Small intestine (tissue), 7 donors: Measurements from ENCODE around the gene SRSF10. TPM values are rescaled to one million over a fixed set of nuclear protein-coding genes. Genes with fewer than 3 reads are reported as not detected.
A peak's percentile ranks its signal among the peaks of the same experiment; 100 is the strongest.

Source experiments
- DNase-seq, 2 donors: peaks; one replicate each; pipeline versions ENCODE4 v3.0.0 to v3.0.0-alpha.2; 2013
- FAIRE-seq: peaks from 2 replicates; lab custom pipeline; 2012; peaks lifted over from hg19 to GRCh38; lab: Jason Lieb, UNC
- H3K27ac ChIP-seq, 3 donors: one replicate each; pipeline ENCODE4 v1.5.1; 2013; ENCODE audit warnings: low read length in 2 of 3, mild to moderate bottlenecking in 2 of 3, control low read depth in 1 of 3, inconsistent platforms in 1 of 3, low read depth in 1 of 3, moderate library complexity in 1 of 3
- H3K27me3 ChIP-seq, 3 donors: one replicate each; pipeline ENCODE4 v1.6.1; 2013; ENCODE audit warnings: low read length in 3 of 3, inconsistent platforms in 1 of 3; ENCODE audit not compliant: control insufficient read depth in 3 of 3, insufficient read depth in 3 of 3
- H3K36me3 ChIP-seq, 3 donors: one replicate each; pipeline ENCODE4 v1.6.1; 2013; ENCODE audit warnings: low read length in 3 of 3, inconsistent platforms in 1 of 3, low read depth in 1 of 3, mild to moderate bottlenecking in 1 of 3, moderate library complexity in 1 of 3; ENCODE audit not compliant: control insufficient read depth in 3 of 3, insufficient read depth in 2 of 3
- H3K4me1 ChIP-seq, 3 donors: one replicate each; pipeline ENCODE4 v1.6.1; 2013; ENCODE audit warnings: low read length in 2 of 3, inconsistent platforms in 1 of 3, low read depth in 1 of 3, mild to moderate bottlenecking in 1 of 3, moderate library complexity in 1 of 3; ENCODE audit not compliant: control insufficient read depth in 3 of 3, insufficient read depth in 2 of 3
- H3K4me3 ChIP-seq, 3 donors: one replicate each; pipeline ENCODE4 v1.5.1; 2013; ENCODE audit warnings: low read length in 3 of 3, control low read depth in 1 of 3, inconsistent platforms in 1 of 3, low read depth in 1 of 3, mild to moderate bottlenecking in 1 of 3, moderate library complexity in 1 of 3
- H3K9me3 ChIP-seq, 2 donors: one replicate each; pipeline ENCODE4 v1.6.1; 2013; ENCODE audit warnings: low read depth in 1 of 2, low read length in 1 of 2; ENCODE audit not compliant: control insufficient read depth in 2 of 2, insufficient read depth in 1 of 2
- WGBS, 3 donors: extraction: QIAGEN DNeasy Blood & Tissue Kit; methylation state at CpG; one replicate each; pipeline ENCODE4 v1.1.7; 2013; 5-methylcytosine and 5-hydroxymethylcytosine counted together
- polyA plus RNA-seq, 4 donors: library from polyadenylated mRNA; stranded (reverse) in 3 of 4; unstranded in 1 of 4; fragments of 200-250 nt in 3 of 4; fragments of 120-200 nt in 1 of 4; gene quantifications; one replicate each; pipeline versions ENCODE4 v1.2.1 to v1.2.3, GENCODE V29; 2013
- donor health status: healthy with polysubstance abuse.
- donor health status: control.
- donor health status: control.
- donor health status: Bipolar disorder and iron deficiency.
- donor health status: healthy.

SRSF10 gene
- polyA plus RNA-seq, 4 donors, result 35.9 to 166 (median 56.3) TPM

DNA sequence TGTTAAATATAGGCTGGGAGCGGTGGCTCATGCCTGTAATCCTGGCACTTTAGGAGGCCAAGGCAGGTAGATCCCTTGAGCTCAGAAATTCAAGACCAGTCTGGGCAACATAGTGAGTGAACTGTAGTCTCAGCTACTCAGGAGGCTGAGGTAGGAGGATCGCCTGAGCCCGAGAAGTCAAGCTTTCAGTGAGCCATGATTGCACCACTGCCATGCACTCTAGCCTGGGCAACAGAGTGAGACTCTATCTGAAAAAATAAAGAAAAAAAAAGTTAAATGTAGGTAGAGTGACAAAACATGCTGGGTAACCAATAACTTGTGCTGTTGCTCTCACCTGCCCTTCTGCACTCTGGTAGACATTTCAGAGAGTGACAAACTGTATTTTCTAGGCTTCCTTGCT lies 25.0 kb upstream of the SRSF10 start:
- Histone ChIP-seq H3K27me3 (no peaks in the 10 kb centered on the region), H3K9me3 (peaks cover 0 to 4% of the 10 kb centered on the region in 2 donors), H3K36me3 (no peaks in the 10 kb centered on the region), H3K4me3 (no peak overlapping the region), H3K27ac (no peak overlapping the region), H3K4me1 (peaks cover 0 to 32% (median 3%) of the 10 kb centered on the region in 3 donors)
- FAIRE-seq, result no peak
- no peak for DNase-seq
- WGBS, 3 donors, result 95 to 96% (median 95%) methylated on average over 3 of the region's 3 CpGs

DNA sequence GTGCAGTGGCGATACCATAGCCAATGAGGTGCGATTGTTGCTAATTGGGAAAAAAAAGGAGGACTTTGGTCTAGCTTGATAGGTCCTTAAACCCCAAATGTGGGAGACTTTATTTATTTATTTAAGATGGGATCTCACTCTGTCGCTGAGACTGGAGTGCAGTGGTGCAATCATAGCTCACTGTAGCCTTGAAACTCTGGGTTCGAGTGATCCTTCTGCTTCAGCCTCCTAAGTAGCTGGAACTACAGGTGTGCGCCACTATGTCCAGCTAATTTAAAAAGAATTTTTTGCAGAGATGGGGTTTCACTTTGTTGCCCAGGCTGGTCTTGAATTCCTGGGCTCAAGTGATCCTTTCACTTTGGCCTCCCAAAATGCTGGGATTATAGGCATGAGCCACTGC lies 24.0 kb upstream of the SRSF10 start:
- Histone ChIP-seq H3K9me3 (peaks cover 0 to 4% of the 10 kb centered on the region in 2 donors), H3K36me3 (no peaks in the 10 kb centered on the region), H3K4me3 (no peak overlapping the region), H3K27ac (no peak overlapping the region), H3K4me1 (peaks cover 0 to 24% (median 0%) of the 10 kb centered on the region in 3 donors), H3K27me3 (no peaks in the 10 kb centered on the region)
- no peak for FAIRE-seq
- DNase-seq, result no peak
- WGBS, 3 donors, result 50 to 84% (median 58%) methylated on average over 5 of the region's 5 CpGs

DNA sequence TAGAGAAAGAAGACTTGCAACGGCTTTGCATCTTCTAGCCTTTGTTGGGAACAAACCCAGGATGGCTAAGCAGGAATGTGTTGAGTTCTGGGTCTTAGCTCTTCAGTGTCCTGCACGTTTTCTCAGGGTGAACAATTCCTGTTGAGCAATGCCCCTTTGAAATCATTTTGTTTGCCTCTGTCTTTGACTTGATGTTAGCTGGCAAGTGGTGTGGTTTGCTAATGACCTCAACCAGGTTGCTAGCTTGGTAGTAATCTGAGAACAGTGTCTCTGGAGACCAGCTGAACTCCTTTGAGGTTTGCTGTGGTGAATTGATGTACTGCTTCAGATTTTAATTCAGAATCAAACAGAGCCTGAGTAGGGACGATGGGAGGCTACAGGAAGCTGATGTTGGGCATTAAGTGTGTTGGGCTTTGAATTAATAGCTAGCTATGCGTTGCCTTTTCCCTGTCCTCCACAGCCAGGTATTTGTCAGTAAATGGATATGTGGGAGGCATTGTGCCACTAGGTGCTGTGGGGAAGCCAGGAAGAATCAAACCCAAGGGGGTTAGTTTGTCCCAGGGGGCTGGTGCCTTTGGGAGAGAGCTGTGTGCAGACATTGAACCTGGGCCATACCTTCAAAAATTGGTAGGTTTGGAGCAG lies 23.3 kb upstream of the SRSF10 start:
- no peak for DNase-seq
- 53 to 63% (median 61%) methylated on average over 4 of the region's 4 CpGs for WGBS, 3 donors
- Histone ChIP-seq H3K36me3 (no peaks in the 10 kb centered on the region), H3K9me3 (peaks cover 0 to 10% of the 10 kb centered on the region in 2 donors), H3K4me1 (peaks cover 0 to 24% (median 0%) of the 10 kb centered on the region in 3 donors), H3K4me3 (no peak overlapping the region), H3K27ac (no peak overlapping the region), H3K27me3 (no peaks in the 10 kb centered on the region)
- FAIRE-seq, result no peak

DNA sequence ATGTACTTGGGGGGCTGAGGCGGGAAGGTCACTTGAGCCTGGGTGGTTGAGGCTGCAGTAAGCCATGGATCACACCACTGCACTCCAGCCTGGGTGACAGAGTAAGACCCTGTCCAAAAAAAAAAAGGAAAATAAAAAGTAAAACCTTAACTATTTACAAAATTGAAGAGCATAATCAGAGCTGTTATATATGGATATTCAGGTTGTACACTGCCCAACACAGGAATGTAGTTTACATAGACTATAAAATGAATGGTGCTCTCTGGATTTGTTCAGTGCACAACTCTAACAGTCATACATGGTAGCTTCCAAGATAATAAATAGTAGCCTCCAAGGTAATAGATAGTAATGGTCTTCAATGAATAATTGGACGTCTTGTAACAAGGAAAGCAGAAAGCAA lies 22.6 kb upstream of the SRSF10 start:
- WGBS, 3 donors, result 80 to 82% (median 82%) methylated on average over 2 of the region's 2 CpGs
- Histone ChIP-seq H3K4me1 (peaks cover 0 to 24% (median 0%) of the 10 kb centered on the region in 3 donors), H3K4me3 (no peak overlapping the region), H3K27me3 (no peaks in the 10 kb centered on the region), H3K27ac (no peak overlapping the region), H3K36me3 (no peaks in the 10 kb centered on the region), H3K9me3 (peaks cover 0 to 11% of the 10 kb centered on the region in 2 donors)
- FAIRE-seq, result no peak
- DNase-seq, result no peak

DNA sequence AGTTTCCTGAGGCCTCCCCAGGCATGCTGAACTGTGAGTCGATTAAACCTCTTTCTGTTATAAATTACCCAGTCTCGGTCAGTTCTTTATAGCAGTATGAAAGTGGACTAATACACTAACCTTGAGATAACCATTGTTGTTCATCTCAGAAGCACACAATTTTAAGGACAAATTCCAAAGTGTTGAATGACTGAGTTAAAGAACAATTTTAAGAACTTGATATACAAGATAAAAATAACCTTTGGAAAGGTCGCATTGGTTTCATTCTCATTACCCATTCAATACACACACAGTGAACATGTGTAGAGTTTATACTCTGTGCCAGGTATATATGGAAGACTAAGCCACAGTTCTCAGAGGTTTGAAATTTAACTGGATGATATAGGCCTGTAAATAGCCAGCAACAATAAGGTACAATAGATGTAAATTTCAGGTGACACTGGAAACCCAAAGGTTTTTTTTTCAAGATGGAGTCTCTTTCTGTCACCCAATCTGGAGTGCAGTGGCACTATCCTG lies 19.1 kb upstream of the SRSF10 start:
- Histone ChIP-seq H3K36me3 (no peaks in the 10 kb centered on the region), H3K4me3 (no peak overlapping the region), H3K4me1 (peaks cover 0 to 24% (median 0%) of the 10 kb centered on the region in 3 donors), H3K9me3 (peaks cover 0 to 7% of the 10 kb centered on the region in 2 donors), H3K27me3 (no peaks in the 10 kb centered on the region), H3K27ac (peak overlapping the region in 1 of 3 donors; percentile 47)
- peak in 1 of 2 donors; percentile 47 for DNase-seq
- WGBS, 3 donors, result 33 to 61% (median 46%) methylated on average over 3 of the region's 3 CpGs
- no peak for FAIRE-seq

GRCh38 chr1:23997812-23998211 lies 17.7 kb upstream of the SRSF10 start:
- Histone ChIP-seq H3K36me3 (no peaks in the 10 kb centered on the region), H3K27me3 (no peaks in the 10 kb centered on the region), H3K9me3 (peaks cover 0 to 7% of the 10 kb centered on the region in 2 donors), H3K4me1 (peaks cover 0 to 15% (median 0%) of the 10 kb centered on the region in 3 donors), H3K4me3 (no peak overlapping the region), H3K27ac (no peak overlapping the region)
- DNase-seq (no peak), FAIRE-seq (no peak)
- WGBS, 3 donors, result 67 to 70% (median 68%) methylated on average over 1 of the region's 1 CpG

GRCh38 chr1:23996700-23997229 lies 16.6 kb upstream of the SRSF10 start:
- Histone ChIP-seq H3K4me1 (peaks cover 0 to 5% (median 0%) of the 10 kb centered on the region in 3 donors), H3K9me3 (peaks cover 0 to 7% of the 10 kb centered on the region in 2 donors), H3K4me3 (no peak overlapping the region), H3K36me3 (no peaks in the 10 kb centered on the region), H3K27me3 (no peaks in the 10 kb centered on the region), H3K27ac (no peak overlapping the region)
- FAIRE-seq, result no peak
- WGBS, 3 donors, result 83 to 93% (median 89%) methylated on average over 9 to 10 of the region's 10 CpGs
- no peak for DNase-seq

GRCh38 chr1:23995431-23995837 lies 15.3 kb upstream of the SRSF10 start:
- FAIRE-seq (no peak), DNase-seq (no peak)
- no peaks in the 10 kb centered on the region for H3K36me3 ChIP-seq
- 69 to 84% (median 72%) methylated on average over 13 of the region's 13 CpGs for WGBS, 3 donors
- no peak overlapping the region for H3K4me3 ChIP-seq
- H3K9me3 ChIP-seq, result peaks cover 0 to 7% of the 10 kb centered on the region in 2 donors
- H3K27ac ChIP-seq, result no peak overlapping the region
- H3K27me3 ChIP-seq, result no peaks in the 10 kb centered on the region
- H3K4me1 ChIP-seq, result no peaks in the 10 kb centered on the region
